Neutrophil (primary cell): ENCODE measurements around the gene NUP62.

Experiments
- H3K27ac ChIP-seq: fragments of 200-600 bp; sonication (generic); 2 replicates; pipeline ENCODE4 v1.5.1; 2016; ENCODE audit warnings: mild to moderate bottlenecking, moderate library complexity
- H3K27me3 ChIP-seq: fragments of 200-600 bp; sonication (generic); 2 replicates; pipeline ENCODE4 v1.6.0; 2016; ENCODE audit warnings: mild to moderate bottlenecking
- H3K36me3 ChIP-seq: fragments of 200-600 bp; sonication (generic); 2 replicates; pipeline ENCODE4 v1.5.1; 2017
- H3K4me1 ChIP-seq, 2 experiments: fragments of 200-600 bp in 1 of 2; sonication (generic) in 1 of 2; 1 replicate in 1 of 2; 2 replicates in 1 of 2; pipeline versions ENCODE4 v1.5.1 to v1.6.1; 2013 to 2016; ENCODE audit warnings: low read depth in 1 of 2, low read length in 1 of 2, mild to moderate bottlenecking in 1 of 2, moderate library complexity in 1 of 2; ENCODE audit not compliant: control insufficient read depth in 1 of 2, insufficient read depth in 1 of 2
- H3K4me3 ChIP-seq, 2 experiments: fragments of 200-600 bp in 1 of 2; sonication (generic) in 1 of 2; 1 replicate in 1 of 2; 2 replicates in 1 of 2; pipeline ENCODE4 v1.5.1; 2013 to 2016; ENCODE audit warnings: low read depth in 1 of 2, low read length in 1 of 2, mild to moderate bottlenecking in 1 of 2, moderate library complexity in 1 of 2
- H3K9me3 ChIP-seq: fragments of 200-600 bp; sonication (generic); 2 replicates; pipeline ENCODE4 v1.5.1; 2016
- TF ChIP-seq, protein P1 (sequence below): fragments of 200-600 bp; sonication (generic); IDR thresholded peaks from 2 replicates; pipeline ENCODE4 v1.5.1; 2016; ENCODE audit warnings: antibody characterized with exemption

Gene NUP62

DNA sequence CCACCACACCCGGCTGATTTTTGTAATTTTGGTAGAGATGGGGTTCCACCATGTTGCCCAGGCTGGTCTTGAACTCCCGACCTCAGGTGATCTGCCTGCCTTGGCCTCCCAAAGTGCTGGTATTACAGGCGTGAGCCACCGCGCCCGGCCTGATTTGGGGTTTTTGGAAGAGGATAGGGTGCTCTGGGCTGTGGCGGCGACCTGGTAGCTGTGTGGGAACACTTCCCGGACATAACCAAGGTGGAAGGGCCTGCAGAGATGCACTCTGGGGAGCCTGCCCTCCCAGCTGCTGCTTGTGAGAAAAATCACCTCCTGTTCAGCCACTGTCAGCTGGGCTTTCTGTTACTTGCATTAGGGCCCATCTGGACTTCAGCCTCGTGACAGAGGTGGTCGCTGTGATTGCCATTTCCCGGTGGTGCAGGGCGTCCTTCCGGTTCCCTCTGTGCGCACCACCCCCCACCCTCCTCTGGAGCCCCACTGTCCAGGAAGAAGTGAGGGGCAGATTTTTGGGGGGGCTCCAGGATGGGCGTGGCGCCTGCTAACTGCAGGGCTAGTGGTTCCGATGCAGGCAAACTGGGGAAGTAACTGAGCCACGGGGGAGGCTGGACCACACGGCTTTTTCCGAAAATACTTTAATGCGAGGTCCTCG is 40.1 kb downstream of the NUP62 start:
- H3K9me3 ChIP-seq = no peaks in the 10 kb centered on the region
- peaks cover 33% of the 10 kb centered on the region for H3K36me3 ChIP-seq
- peaks cover 47% of the 10 kb centered on the region for H3K27me3 ChIP-seq
- no peak overlapping the region for H3K4me3 ChIP-seq
- peaks cover 9 to 11% of the 10 kb centered on the region in 2 experiments for H3K4me1 ChIP-seq
- TF ChIP-seq, protein P1, sequence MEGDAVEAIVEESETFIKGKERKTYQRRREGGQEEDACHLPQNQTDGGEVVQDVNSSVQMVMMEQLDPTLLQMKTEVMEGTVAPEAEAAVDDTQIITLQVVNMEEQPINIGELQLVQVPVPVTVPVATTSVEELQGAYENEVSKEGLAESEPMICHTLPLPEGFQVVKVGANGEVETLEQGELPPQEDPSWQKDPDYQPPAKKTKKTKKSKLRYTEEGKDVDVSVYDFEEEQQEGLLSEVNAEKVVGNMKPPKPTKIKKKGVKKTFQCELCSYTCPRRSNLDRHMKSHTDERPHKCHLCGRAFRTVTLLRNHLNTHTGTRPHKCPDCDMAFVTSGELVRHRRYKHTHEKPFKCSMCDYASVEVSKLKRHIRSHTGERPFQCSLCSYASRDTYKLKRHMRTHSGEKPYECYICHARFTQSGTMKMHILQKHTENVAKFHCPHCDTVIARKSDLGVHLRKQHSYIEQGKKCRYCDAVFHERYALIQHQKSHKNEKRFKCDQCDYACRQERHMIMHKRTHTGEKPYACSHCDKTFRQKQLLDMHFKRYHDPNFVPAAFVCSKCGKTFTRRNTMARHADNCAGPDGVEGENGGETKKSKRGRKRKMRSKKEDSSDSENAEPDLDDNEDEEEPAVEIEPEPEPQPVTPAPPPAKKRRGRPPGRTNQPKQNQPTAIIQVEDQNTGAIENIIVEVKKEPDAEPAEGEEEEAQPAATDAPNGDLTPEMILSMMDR = no peak
- no peak overlapping the region for H3K27ac ChIP-seq

DNA sequence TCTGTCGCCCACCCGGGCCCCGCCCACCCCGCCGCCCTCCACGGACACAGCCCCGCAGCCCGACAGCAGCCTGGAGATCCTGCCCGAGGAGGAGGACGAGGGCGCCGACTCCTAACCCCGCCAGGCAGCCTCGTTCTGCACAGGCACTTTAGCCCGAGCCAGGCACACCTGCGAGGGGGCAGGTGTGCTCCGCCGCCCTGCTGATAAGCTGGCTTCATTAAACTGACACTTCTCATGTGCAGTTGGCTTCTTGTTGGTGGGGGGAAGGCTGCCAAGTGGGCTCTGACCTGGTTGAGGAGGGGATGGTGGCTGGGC is 40.8 kb downstream of the NUP62 start:
- H3K4me3 ChIP-seq = no peak overlapping the region
- no peaks in the 10 kb centered on the region for H3K9me3 ChIP-seq
- TF ChIP-seq, protein P1 = no peak
- peaks cover 47% of the 10 kb centered on the region for H3K27me3 ChIP-seq
- peaks cover 40% of the 10 kb centered on the region for H3K36me3 ChIP-seq
- H3K27ac ChIP-seq = no peak overlapping the region
- peaks cover 9 to 11% of the 10 kb centered on the region in 2 experiments for H3K4me1 ChIP-seq

DNA sequence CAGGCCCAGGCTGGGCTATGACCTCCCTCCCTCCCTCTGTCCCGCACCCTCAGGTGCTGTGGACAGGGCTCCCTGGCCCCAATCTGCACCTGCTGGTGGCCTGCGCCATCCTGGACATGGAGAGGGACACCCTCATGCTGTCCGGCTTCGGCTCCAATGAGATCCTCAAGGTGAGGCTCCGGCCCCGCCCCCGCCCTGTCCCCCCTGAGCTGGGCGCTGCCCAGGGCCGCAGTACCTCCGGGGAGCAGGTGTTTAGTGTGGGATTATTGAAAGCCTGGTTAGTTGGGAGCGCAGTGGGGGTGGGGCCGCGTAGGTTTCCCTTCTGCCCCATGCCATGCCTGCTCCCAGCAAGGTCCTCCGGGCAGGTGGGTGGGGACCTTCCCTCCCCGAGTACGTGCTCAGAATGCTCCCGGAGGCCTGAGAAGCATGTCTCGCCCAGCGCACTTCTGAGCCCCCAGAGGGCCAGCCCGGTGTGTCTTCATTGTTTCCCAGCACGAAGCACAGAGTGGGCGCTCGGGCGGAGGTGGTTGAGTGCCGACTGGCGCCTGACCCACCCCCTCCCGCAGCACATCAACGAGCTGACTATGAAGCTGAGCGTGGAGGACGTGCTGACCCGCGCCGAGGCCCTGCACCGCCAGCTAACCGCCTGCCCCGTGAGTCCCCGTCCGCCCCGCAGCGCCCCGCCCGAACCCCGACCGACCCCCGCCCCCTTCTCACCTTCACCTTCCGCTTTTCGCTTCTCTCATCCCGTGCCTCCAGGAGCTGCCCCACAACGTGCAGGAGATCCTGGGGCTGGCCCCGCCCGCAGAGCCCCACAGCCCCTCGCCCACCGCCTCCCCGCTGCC is 41.4 kb downstream of the NUP62 start:
- Histone ChIP-seq H3K27ac (no peak overlapping the region), H3K4me1 (peaks cover 9 to 11% of the 10 kb centered on the region in 2 experiments), H3K36me3 (peaks cover 46% of the 10 kb centered on the region), H3K9me3 (no peaks in the 10 kb centered on the region), H3K4me3 (no peak overlapping the region), H3K27me3 (peaks cover 41% of the 10 kb centered on the region)
- TF ChIP-seq, protein P1 = no peak

DNA sequence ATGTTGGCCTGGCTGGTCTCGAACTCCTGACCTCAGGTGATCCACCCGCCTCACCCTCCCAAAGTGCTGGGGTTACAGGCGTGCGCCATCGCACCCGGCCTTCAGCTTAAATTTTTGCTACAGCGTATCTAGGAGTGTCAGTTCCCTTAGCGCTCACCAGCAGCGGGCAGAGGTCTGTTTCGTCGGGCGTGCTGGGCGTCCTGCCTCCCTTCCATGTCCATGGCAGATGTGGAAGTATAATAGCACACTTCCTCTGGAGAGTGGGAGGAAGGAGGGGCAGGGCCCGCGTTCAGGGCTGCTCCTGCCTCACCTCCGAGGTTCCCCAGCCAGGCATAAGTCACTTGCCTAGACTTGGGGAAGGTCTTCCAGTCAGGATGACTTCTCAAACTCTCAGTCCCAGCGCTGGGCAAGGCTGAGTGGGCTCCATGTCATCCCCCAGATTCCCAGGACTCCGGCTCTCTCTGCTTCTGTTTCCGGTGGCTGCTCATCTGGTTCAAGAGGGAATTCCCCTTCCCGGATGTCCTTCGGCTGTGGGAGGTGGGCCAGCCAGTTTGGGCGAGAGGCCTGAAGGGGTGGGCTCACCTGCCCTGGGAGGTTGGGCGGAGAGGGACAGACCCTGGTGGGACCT is 42.2 kb downstream of the NUP62 start:
- Histone ChIP-seq H3K4me3 (no peak overlapping the region), H3K36me3 (peaks cover 53% of the 10 kb centered on the region), H3K27ac (no peak overlapping the region), H3K4me1 (peaks cover 9 to 11% of the 10 kb centered on the region in 2 experiments), H3K27me3 (peaks cover 33% of the 10 kb centered on the region), H3K9me3 (no peaks in the 10 kb centered on the region)
- TF ChIP-seq, protein P1 = no peak

DNA sequence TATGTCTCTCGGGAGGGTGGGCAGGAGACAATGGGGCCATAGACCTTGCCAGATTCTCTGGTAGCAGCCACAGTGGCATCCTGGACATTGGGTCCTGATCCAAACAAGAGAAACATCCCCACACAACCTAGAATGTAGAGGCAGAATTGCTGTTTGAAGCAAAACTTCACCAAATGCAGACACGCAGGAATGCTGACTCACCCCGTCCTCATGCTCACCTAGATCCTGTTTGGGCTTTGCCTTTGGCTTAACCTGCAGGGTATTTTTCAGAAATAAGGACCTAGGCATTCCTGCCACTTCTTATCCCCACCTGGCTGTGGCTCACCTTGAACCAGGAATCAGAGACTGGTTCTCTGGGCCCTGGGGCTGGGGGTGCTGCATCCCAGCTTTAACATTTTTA is 44.5 kb downstream of the NUP62 start:
- H3K4me3 ChIP-seq = no peak overlapping the region
- no peak overlapping the region for H3K27ac ChIP-seq
- H3K9me3 ChIP-seq = no peaks in the 10 kb centered on the region
- H3K36me3 ChIP-seq = peaks cover 74% of the 10 kb centered on the region
- TF ChIP-seq, protein P1 = no peak
- H3K4me1 ChIP-seq = peaks cover 2% of the 10 kb centered on the region in 2 experiments
- peaks cover 12% of the 10 kb centered on the region for H3K27me3 ChIP-seq
